OCI-LY1 (cell line): Measurements from ENCODE around the gene C3orf70.

Experiments used
- H2AFZ ChIP-seq: fragments of 200-600 bp; sonication (generic), shearing (Covaris generic); 2 replicates; pipeline ENCODE4 v1.6.0; 2014; ENCODE audit warnings: antibody characterized with exemption, mild to moderate bottlenecking, low read length
- H3F3A ChIP-seq: fragments of 200-600 bp; sonication (generic), shearing (Covaris generic); 2 replicates; pipeline ENCODE4 v1.6.0; 2014; ENCODE audit warnings: mild to moderate bottlenecking, antibody characterized with exemption, low read length, moderate library complexity; ENCODE audit not compliant: insufficient read depth
- H3K27ac ChIP-seq: fragments of 200-600 bp; sonication (generic); 2 replicates; pipeline ENCODE4 v1.5.1; 2014; ENCODE audit warnings: low read length, mixed run types, mild to moderate bottlenecking, low read depth; ENCODE audit not compliant: poor library complexity, severe bottlenecking
- H3K27me3 ChIP-seq: fragments of 200-600 bp; sonication (generic); 2 replicates; pipeline ENCODE4 v1.6.0; 2014; ENCODE audit warnings: antibody characterized with exemption, mild to moderate bottlenecking, low read length, moderate library complexity; ENCODE audit not compliant: insufficient read depth
- H3K36me3 ChIP-seq: fragments of 200-600 bp; sonication (generic); 2 replicates; pipeline ENCODE4 v1.6.1; 2014; ENCODE audit warnings: mild to moderate bottlenecking, antibody characterized with exemption, low read length, moderate library complexity, mixed read lengths; ENCODE audit not compliant: insufficient read depth
- H3K4me1 ChIP-seq: fragments of 200-600 bp; sonication (generic); 2 replicates; pipeline ENCODE4 v1.5.1; 2014; ENCODE audit warnings: mild to moderate bottlenecking, low read length, moderate library complexity; ENCODE audit not compliant: insufficient read depth, severe bottlenecking
- H3K4me2 ChIP-seq: fragments of 200-600 bp; sonication (generic), shearing (Covaris generic); 2 replicates; pipeline ENCODE4 v1.6.1; 2014; ENCODE audit warnings: low read length
- H3K4me3 ChIP-seq: fragments of 200-600 bp; sonication (generic); 2 replicates; pipeline ENCODE4 v1.5.1; 2014; ENCODE audit warnings: low read length, low read depth, mild to moderate bottlenecking, mixed read lengths; ENCODE audit not compliant: poor library complexity, severe bottlenecking
- H3K79me2 ChIP-seq: fragments of 200-600 bp; shearing (Covaris generic); 2 replicates; pipeline ENCODE4 v1.6.1; 2016; ENCODE audit warnings: mixed run types, low read length, mixed read lengths; ENCODE audit not compliant: insufficient read depth
- H3K9ac ChIP-seq: fragments of 200-600 bp; sonication (generic), shearing (Covaris generic); 2 replicates; pipeline ENCODE4 v1.6.1; 2014; ENCODE audit warnings: mild to moderate bottlenecking, low read length, mixed read lengths
- H3K9me2 ChIP-seq: fragments of 200-600 bp; sonication (generic), shearing (Covaris generic); 2 replicates; pipeline ENCODE4 v1.6.1; 2014; ENCODE audit warnings: low read depth, mild to moderate bottlenecking, low read length, mixed read lengths
- H3K9me3 ChIP-seq: fragments of 200-600 bp; shearing (Covaris generic); 2 replicates; pipeline ENCODE4 v1.6.1; 2014; ENCODE audit warnings: low read length, mixed read lengths
- H4K20me1 ChIP-seq: fragments of 200-600 bp; sonication (generic), shearing (Covaris generic); 2 replicates; pipeline ENCODE4 v1.6.0; 2016; ENCODE audit warnings: mild to moderate bottlenecking, low read length; ENCODE audit not compliant: insufficient read depth
- EZH2 ChIP-seq: fragments of 200-600 bp; sonication (generic), shearing (Covaris generic); IDR thresholded peaks from 2 replicates; pipeline ENCODE4 v1.8.0; 2017; ENCODE audit warnings: borderline replicate concordance, mixed run types, mild to moderate bottlenecking, antibody characterized with exemption, low read length, moderate library complexity, mixed read lengths
- TF ChIP-seq, protein P1 (sequence below): fragments of 200-600 bp; sonication (generic), shearing (Covaris generic); IDR thresholded peaks from 2 replicates; pipeline ENCODE4 v1.5.1; 2017; ENCODE audit warnings: mild to moderate bottlenecking, antibody characterized with exemption, low read length, moderate library complexity, mixed read lengths

C3orf70 gene

DNA sequence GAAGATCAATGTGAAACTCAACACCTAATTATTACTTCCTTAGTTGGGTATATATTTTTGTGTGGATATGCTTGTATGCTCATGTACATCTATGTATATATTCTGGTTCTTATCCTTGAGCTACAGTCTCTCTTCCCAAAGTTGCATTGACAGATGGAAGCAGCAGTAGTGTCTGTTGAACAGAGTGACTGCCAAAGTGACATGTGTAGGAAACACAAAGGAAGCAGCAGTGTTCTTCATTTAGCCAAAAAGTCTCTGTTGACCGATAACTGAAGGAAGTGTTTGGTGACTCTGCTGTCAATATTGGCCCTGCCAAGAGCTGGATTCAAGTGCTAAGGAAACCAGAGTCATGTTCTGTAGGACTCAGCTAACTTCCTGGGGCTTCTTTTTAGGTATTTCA is 123.8 kb downstream of the C3orf70 start:
- Histone ChIP-seq H3K9ac (no peak overlapping the region), H4K20me1 (no peaks in the 10 kb centered on the region)

DNA sequence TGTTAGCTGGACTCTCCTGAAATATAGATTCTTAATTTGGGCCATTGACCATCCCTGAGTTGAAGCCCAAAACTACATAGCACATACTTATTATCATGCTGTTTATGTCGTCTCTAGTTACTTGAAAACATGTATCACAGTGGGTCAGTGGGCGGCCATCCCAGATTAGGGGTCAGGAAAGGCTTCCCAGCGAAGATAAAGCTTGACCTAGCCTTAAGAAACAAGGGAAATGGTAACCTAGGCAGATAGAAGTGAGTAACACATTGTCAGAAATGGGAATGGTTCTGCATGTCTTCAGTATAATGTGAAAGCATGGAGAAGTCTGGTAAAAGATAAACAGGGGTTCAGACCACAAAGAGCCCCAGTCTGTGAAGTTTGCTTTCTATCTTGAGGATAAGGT is 124.7 kb downstream of the C3orf70 start:
- H3K4me3 ChIP-seq: no peak overlapping the region
- no peak overlapping the region for H3K9ac ChIP-seq
- no peaks in the 10 kb centered on the region for H3F3A ChIP-seq
- no peaks in the 10 kb centered on the region for H3K9me2 ChIP-seq
- no peak for TF ChIP-seq EZH2
- TF ChIP-seq, protein P1, sequence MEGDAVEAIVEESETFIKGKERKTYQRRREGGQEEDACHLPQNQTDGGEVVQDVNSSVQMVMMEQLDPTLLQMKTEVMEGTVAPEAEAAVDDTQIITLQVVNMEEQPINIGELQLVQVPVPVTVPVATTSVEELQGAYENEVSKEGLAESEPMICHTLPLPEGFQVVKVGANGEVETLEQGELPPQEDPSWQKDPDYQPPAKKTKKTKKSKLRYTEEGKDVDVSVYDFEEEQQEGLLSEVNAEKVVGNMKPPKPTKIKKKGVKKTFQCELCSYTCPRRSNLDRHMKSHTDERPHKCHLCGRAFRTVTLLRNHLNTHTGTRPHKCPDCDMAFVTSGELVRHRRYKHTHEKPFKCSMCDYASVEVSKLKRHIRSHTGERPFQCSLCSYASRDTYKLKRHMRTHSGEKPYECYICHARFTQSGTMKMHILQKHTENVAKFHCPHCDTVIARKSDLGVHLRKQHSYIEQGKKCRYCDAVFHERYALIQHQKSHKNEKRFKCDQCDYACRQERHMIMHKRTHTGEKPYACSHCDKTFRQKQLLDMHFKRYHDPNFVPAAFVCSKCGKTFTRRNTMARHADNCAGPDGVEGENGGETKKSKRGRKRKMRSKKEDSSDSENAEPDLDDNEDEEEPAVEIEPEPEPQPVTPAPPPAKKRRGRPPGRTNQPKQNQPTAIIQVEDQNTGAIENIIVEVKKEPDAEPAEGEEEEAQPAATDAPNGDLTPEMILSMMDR: no peak
- H4K20me1 ChIP-seq: no peaks in the 10 kb centered on the region
- no peaks in the 10 kb centered on the region for H3K27me3 ChIP-seq
- no peak overlapping the region for H2AFZ ChIP-seq
- no peak overlapping the region for H3K27ac ChIP-seq
- H3K36me3 ChIP-seq: 0 out of 2 replicates have a peak, but pooled peaks cover 9% of the 10 kb centered on the region
- H3K9me3 ChIP-seq: no peaks in the 10 kb centered on the region
- H3K4me2 ChIP-seq: no peak overlapping the region
- H3K79me2 ChIP-seq: no peaks in the 10 kb centered on the region
- H3K4me1 ChIP-seq: peaks cover 5% of the 10 kb centered on the region

More for the DNA sequence above, 123.8 kb downstream of the C3orf70 start:
- TF ChIP-seq, protein P1: no peak
- TF ChIP-seq EZH2: no peak
- Histone ChIP-seq H2AFZ (no peak overlapping the region), H3F3A (no peaks in the 10 kb centered on the region), H3K9me3 (no peaks in the 10 kb centered on the region), H3K79me2 (no peaks in the 10 kb centered on the region), H3K36me3 (0 out of 2 replicates have a peak, but pooled peaks cover 9% of the 10 kb centered on the region), H3K4me1 (peaks cover 5% of the 10 kb centered on the region), H3K4me2 (no peak overlapping the region), H3K4me3 (no peak overlapping the region), H3K27ac (no peak overlapping the region), H3K27me3 (no peaks in the 10 kb centered on the region), H3K9me2 (no peaks in the 10 kb centered on the region)
